HEK293T (cell line): ENCODE data around the gene CSNK1E.

Experiments
- ARNT ChIP-seq: fragments of 450-650 bp; IDR thresholded peaks from 2 replicates; pipeline ENCODE4 v1.6.1; 2017; ENCODE audit warnings: mild to moderate bottlenecking
- ELF4 ChIP-seq: fragments of 450-650 bp; IDR thresholded peaks from 2 replicates; pipeline ENCODE4 v1.6.1; 2017; ENCODE audit warnings: antibody characterized with exemption
- FOXK2 ChIP-seq: fragments of 450-650 bp; IDR thresholded peaks from 2 replicates; pipeline ENCODE4 v1.6.1; 2016; ENCODE audit warnings: mild to moderate bottlenecking
- FOXM1 ChIP-seq: fragments of 450-650 bp; IDR thresholded peaks from 2 replicates; pipeline ENCODE4 v1.6.1; 2017; ENCODE audit warnings: mild to moderate bottlenecking, borderline replicate concordance
- HDGF ChIP-seq: fragments of 450-650 bp; IDR thresholded peaks from 2 replicates; pipeline ENCODE4 v1.6.1; 2017; ENCODE audit warnings: antibody characterized with exemption, borderline replicate concordance
- L3MBTL2 ChIP-seq: fragments of 450-650 bp; conservative IDR thresholded peaks from 2 replicates; pipeline ENCODE4 v1.6.1; 2016; ENCODE audit warnings: mild to moderate bottlenecking
- NFRKB ChIP-seq: fragments of 450-650 bp; IDR thresholded peaks from 2 replicates; pipeline ENCODE4 v1.6.1; 2016; ENCODE audit warnings: mild to moderate bottlenecking, moderate library complexity
- SP1 ChIP-seq: fragments of 450-650 bp; IDR thresholded peaks from 2 replicates; pipeline ENCODE4 v1.6.1; 2017
- SUZ12 ChIP-seq: fragments of 450-650 bp; IDR thresholded peaks from 2 replicates; pipeline ENCODE4 v1.6.1; 2016; ENCODE audit warnings: mild to moderate bottlenecking

- TF ChIP-seq L3MBTL2, result no peak
- TF ChIP-seq ELF4, result no peak
- TF ChIP-seq NFRKB, result no peak
- TF ChIP-seq ARNT, result no peak
- TF ChIP-seq SUZ12, result no peak
- TF ChIP-seq FOXM1, result no peak
- TF ChIP-seq SP1, result no peak
- TF ChIP-seq FOXK2, result no peak
- no peak for TF ChIP-seq HDGF
Measured at GRCh38 chr22:38308791-38309498, 8.3 kb downstream of the CSNK1E start.
